HUES48 (cell line): ENCODE measurements around the gene SEMA4D.
"Not testable (repeated sequence)": the region's sequence is repeated elsewhere in the genome, so short reads cannot be mapped to it uniquely, and the experiment has no call there.

Source experiments
- H3K27ac ChIP-seq: one replicate; pipeline ENCODE4 v1.7.0; 2013; ENCODE audit warnings: low read depth, low read length, inconsistent platforms
- H3K27me3 ChIP-seq: 2 replicates; pipeline ENCODE4 v1.6.1; 2013; ENCODE audit warnings: mild to moderate bottlenecking, low read length; ENCODE audit not compliant: control insufficient read depth, insufficient read depth
- H3K36me3 ChIP-seq: 2 replicates; pipeline ENCODE4 v1.6.1; 2013; ENCODE audit warnings: low read length; ENCODE audit not compliant: control insufficient read depth, insufficient read depth
- H3K4me1 ChIP-seq: 2 replicates; pipeline ENCODE4 v1.6.1; 2013; ENCODE audit warnings: mild to moderate bottlenecking, low read length; ENCODE audit not compliant: control insufficient read depth, insufficient read depth
- H3K4me3 ChIP-seq: 2 replicates; pipeline ENCODE4 v1.5.1; 2013; ENCODE audit warnings: mild to moderate bottlenecking, low read depth, low read length
- H3K9ac ChIP-seq: 2 replicates; pipeline ENCODE4 v1.6.1; 2013; ENCODE audit warnings: mild to moderate bottlenecking, low read depth, low read length, moderate library complexity
- H3K9me3 ChIP-seq: 2 replicates; pipeline ENCODE4 v1.6.1; 2013; ENCODE audit warnings: low read length; ENCODE audit not compliant: control insufficient read depth, insufficient read depth

Gene SEMA4D

DNA sequence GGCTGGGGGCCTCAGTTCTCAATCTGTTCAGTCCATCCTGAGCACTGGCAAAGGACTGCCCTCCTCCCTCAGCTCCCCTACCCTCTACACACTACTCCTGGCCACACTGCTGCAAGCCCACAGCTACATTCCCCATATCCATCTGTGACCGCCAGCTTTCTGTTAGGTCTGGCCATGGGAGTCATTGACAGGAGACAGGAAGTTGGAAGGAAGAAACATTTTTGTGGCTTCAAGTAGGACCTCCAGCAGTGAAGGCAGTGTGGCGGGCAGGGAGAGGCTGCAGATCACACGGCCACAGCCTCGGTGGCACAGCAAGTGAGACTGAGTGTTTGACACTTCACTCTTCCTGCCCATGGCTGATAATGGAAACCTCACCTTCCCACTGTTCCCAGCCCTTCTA, 123.7 kb downstream of the SEMA4D start:
- no peaks in the 10 kb centered on the region for H3K9me3 ChIP-seq
- peaks cover 26% of the 10 kb centered on the region for H3K36me3 ChIP-seq
- H3K9ac ChIP-seq, result no peak overlapping the region
- H3K4me3 ChIP-seq, result no peak overlapping the region
- H3K4me1 ChIP-seq, result no peaks in the 10 kb centered on the region
- H3K27ac ChIP-seq, result no peak overlapping the region
- H3K27me3 ChIP-seq, result no peaks in the 10 kb centered on the region

DNA sequence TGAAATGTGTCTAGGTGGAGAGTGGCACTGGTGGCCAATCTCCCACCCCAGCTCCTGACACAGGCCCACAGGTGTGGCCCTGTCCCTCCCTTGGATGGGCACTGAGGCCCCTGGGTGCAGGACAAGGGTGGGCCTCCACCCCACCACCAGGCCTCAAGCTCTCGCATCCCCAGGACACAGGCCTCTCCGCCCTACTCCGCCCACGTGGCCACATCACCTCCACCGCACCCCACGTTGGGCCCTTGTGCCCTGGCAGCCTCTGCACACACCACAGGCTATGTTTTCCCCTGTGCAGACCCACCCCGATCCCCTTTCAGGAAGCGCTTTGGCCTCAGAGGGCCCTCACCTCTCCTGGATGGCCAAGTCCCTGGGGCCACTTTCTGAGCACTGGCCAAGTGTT, 124.9 kb downstream of the SEMA4D start:
- Histone ChIP-seq H3K4me3 (no peak overlapping the region), H3K9me3 (no peaks in the 10 kb centered on the region), H3K27me3 (no peaks in the 10 kb centered on the region), H3K36me3 (peaks cover 15% of the 10 kb centered on the region), H3K27ac (no peak overlapping the region), H3K4me1 (no peaks in the 10 kb centered on the region), H3K9ac (no peak overlapping the region)

DNA sequence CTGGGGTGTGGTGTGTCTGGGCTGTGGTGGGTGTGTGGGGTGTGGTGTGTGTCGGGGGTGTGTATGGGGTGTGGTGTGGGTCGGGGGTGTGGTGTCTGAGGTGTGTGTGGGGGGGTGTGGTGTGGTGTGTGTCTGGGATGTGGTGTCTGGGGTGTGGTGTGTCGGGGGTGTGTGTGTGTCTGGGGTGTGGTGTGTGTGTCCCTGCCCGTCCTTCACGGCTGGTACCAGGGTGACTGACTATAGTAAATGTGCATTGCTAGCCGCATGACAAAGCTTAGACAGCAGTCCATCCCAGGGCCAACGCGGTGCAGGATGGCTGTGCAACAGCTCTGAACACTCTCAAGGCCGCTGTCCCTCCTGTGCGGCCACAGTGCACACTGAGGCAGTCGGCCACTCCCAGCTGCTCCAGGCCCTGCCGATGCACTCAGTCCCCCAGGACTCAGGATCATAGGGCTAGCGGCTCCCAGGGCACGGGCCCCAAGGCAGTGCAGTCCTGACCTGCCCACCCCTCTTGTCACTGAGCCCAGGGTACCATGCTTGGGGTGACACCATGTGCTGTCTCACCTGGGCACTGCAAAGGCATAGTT, 125.6 kb downstream of the SEMA4D start:
- no peak overlapping the region for H3K27ac ChIP-seq
- H3K36me3 ChIP-seq, result peaks cover 9% of the 10 kb centered on the region
- H3K4me3 ChIP-seq, result no peak overlapping the region
- no peaks in the 10 kb centered on the region for H3K27me3 ChIP-seq
- H3K9ac ChIP-seq, result no peak overlapping the region
- no peaks in the 10 kb centered on the region for H3K4me1 ChIP-seq
- H3K9me3 ChIP-seq, result no peaks in the 10 kb centered on the region

DNA sequence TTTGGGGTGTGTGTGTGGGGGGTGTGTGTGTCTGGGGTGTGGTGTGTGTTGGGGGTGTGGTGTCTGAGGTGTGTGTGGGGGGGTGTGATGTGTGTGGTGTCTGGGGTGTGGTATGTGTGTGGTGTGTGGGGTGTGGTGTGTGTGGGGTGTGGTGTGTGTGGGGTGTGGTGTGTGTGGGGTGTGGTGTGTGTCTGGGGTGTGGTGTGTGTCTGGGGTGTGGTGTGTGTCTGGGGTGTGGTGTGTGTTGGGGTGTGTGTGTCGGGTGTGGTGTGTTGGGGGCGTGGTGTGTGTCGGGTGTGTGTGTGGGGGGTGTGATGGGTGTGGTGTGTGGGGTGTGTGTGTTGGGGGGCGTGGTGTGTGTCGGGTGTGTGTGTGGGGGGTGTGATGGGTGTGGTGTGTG, 126.1 kb downstream of the SEMA4D start:
- H3K27me3 ChIP-seq, H3K4me3 ChIP-seq, H3K36me3 ChIP-seq, H3K27ac ChIP-seq, H3K9me3 ChIP-seq, H3K4me1 ChIP-seq, H3K9ac ChIP-seq: not testable (repeated sequence)

DNA sequence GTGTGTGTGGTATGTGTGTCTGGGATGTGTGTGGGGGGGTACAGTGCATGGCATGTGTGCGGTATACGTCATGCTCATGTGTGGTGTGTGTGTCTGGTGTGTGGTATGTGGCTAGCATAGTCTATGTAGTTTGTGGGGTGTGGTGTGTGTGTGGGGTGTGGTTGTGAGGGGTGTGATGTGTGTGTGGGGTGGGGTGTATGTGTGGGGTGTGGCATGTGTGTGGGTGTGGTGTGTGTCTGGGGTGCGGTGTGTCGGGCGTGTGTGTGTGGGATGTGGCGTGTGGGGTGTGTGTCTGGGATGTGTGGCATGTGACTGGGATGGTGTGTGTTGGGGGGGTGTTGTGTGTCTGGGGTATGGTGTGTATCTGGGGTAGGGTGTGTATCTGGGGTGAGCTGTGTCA, 127.3 kb downstream of the SEMA4D start:
- no peak overlapping the region for H3K27ac ChIP-seq
- no peak overlapping the region for H3K4me3 ChIP-seq
- no peaks in the 10 kb centered on the region for H3K27me3 ChIP-seq
- H3K9me3 ChIP-seq, result no peaks in the 10 kb centered on the region
- H3K4me1 ChIP-seq, result no peaks in the 10 kb centered on the region
- no peaks in the 10 kb centered on the region for H3K36me3 ChIP-seq
- no peak overlapping the region for H3K9ac ChIP-seq

DNA sequence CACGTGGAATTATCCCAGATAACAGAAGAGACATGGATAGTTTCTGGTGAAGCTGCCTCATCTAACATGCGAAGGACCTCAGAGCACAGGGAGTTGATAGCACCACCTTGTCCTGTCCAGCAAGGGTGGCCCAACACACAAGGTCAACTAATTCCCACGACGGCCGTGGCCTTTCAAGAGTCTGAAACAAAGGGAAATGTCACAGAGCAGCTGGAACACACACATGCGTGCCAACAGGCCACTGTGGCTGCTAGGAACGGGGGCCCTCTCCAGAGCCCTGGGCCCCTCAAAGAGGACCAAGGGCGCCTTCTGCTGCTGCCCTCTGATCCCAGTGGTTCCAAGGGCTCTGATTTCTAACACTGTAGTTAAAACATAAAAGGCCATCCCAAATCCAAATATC, 128.9 kb downstream of the SEMA4D start:
- Histone ChIP-seq H3K9me3 (no peaks in the 10 kb centered on the region), H3K4me3 (no peak overlapping the region), H3K36me3 (no peaks in the 10 kb centered on the region), H3K9ac (no peak overlapping the region), H3K27me3 (no peaks in the 10 kb centered on the region), H3K27ac (no peak overlapping the region), H3K4me1 (no peaks in the 10 kb centered on the region)

DNA sequence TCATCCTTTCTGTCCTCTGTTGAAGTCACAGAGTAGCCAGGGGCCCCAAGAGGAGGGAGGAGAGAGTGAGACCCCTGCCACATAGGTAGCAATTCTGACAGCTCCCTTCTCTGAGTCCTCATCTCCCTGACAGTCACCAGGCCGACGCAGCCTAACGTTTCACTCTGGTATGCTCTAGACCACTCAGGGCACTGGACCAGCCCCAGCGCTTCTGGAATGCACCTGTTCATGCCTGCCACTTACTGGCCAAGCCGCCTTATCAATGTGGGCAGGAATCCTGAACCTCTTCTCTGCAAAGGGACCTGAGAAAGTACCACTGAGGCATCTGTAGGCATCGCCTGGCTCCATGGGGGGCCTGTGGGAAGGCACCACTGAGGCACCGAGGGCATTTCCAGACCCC, 129.4 kb downstream of the SEMA4D start:
- Histone ChIP-seq H3K4me1 (no peaks in the 10 kb centered on the region), H3K4me3 (no peak overlapping the region), H3K9ac (no peak overlapping the region), H3K27me3 (no peaks in the 10 kb centered on the region), H3K27ac (no peak overlapping the region), H3K36me3 (no peaks in the 10 kb centered on the region), H3K9me3 (no peaks in the 10 kb centered on the region)

DNA sequence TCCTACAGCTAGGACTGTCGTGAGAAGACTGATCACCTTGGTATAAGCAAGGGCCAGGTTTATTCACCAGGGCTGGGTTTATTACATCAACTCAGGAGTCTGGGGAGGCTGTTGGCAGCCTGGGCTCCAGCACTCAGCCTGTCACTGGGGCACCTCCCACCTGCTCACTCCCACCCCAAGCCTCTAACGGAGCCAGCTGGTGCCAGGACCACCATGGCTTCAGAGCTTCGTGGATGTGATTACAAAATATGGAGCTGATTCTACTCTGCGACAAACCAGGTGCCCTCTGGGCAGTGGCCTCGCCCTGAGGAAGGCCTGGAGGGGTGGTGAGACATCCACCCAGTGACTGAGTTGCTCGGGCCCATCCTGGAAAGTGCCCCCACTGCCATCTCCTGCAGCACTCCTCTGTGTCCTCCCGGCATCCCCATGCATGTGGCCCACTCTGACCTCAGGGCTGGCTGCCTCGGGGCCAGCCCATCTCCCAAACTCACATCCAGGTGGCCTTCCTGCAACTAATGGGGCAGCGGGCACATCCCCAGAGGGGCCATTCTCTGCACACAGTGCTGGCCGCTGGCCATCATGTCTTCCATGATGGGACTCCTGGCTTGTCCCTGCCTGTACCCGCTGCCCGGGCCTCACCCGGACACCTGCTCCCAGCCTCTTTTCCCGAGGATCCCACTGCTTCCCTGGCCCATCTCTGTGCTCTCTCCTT, 130.0 kb downstream of the SEMA4D start:
- no peaks in the 10 kb centered on the region for H3K4me1 ChIP-seq
- H3K27me3 ChIP-seq, result no peaks in the 10 kb centered on the region
- H3K4me3 ChIP-seq, result no peak overlapping the region
- H3K9ac ChIP-seq, result no peak overlapping the region
- H3K9me3 ChIP-seq, result no peaks in the 10 kb centered on the region
- no peak overlapping the region for H3K27ac ChIP-seq
- no peaks in the 10 kb centered on the region for H3K36me3 ChIP-seq

DNA sequence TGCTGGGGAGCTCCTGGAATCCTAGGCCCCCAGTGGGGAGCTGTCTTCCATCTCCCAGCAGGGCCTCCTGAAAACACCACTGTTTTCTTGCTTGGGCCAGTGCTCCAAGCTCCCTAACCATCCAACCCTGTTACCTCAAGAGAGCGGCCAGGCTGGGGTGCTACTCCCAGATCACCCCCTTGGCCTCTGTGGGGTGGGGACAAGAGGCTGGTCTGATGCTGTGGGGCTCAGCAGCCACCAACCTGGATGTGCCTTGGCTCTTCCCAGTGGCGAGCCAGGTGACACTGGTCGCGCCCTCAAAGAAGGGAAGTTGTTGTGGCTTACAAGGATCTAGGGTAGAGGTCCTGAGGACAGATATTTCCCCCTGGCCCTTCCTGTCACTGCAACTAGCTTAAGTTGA, 130.6 kb downstream of the SEMA4D start:
- Histone ChIP-seq H3K4me3 (no peak overlapping the region), H3K4me1 (no peaks in the 10 kb centered on the region), H3K36me3 (peaks cover 4% of the 10 kb centered on the region), H3K27me3 (no peaks in the 10 kb centered on the region), H3K9ac (no peak overlapping the region), H3K27ac (no peak overlapping the region), H3K9me3 (no peaks in the 10 kb centered on the region)

DNA sequence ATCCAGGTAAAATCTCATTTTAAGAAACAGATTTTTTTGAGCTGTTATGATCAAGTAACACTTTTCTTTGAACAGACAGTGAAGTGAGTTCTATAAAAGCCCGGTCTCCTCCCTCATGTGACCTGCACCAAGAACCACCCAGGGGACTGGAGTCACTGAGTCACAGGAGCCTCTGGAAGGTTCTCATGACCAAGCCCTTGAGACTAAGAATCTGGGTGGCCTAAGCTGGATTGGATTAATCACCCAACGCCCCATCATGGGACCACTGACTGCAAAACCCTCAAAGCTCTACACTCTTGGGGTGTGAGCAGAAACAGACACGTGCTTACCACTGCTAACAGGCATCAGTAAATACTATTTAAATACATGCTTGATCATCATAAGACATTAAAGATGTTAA, 131.2 kb downstream of the SEMA4D start:
- Histone ChIP-seq H3K9ac (no peak overlapping the region), H3K4me1 (no peaks in the 10 kb centered on the region), H3K4me3 (no peak overlapping the region), H3K27me3 (no peaks in the 10 kb centered on the region), H3K36me3 (peaks cover 10% of the 10 kb centered on the region), H3K9me3 (no peaks in the 10 kb centered on the region), H3K27ac (no peak overlapping the region)

DNA sequence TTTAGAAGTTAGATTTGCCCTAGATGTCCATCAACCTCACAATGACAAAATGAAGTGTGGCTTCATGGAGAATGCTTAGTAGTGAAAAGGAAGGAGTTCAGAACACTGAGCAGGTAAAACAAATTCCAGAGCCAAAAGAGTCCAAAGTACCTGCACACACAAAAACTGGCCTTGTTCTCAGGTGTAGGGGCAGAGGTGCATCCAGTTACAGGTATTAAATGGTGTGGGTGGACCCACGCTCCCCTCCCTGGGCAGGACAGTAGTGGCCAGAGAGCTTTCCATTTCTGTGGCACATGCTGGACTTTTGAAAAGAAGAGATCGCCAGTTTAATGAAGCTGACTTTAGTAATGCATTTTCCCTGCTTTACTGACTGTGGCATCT, 132.4 kb downstream of the SEMA4D start:
- no peaks in the 10 kb centered on the region for H3K4me1 ChIP-seq
- H3K27me3 ChIP-seq, result no peaks in the 10 kb centered on the region
- H3K4me3 ChIP-seq, result no peak overlapping the region
- no peaks in the 10 kb centered on the region for H3K9me3 ChIP-seq
- H3K36me3 ChIP-seq, result peaks cover 22% of the 10 kb centered on the region
- H3K27ac ChIP-seq, result no peak overlapping the region
- no peak overlapping the region for H3K9ac ChIP-seq
